H9 (cell line): ENCODE data around the gene SLC24A4. TPM values are rescaled to one million over a fixed set of nuclear protein-coding genes. Genes with fewer than 3 reads are reported as not detected.

Source experiments
- DNase-seq: peaks from one replicate; pipeline ENCODE4 v3.0.0-alpha.2; 2017
- H2AFZ ChIP-seq: one replicate; pipeline ENCODE4 v1.6.1; 2013; ENCODE audit warnings: mild to moderate bottlenecking, low read length, control low read depth, moderate library complexity
- H2AK5ac ChIP-seq: 2 replicates; pipeline ENCODE4 v1.6.1; 2013; ENCODE audit warnings: low read length, control low read depth, mixed read lengths; ENCODE audit not compliant: insufficient read length
- H2BK120ac ChIP-seq: one replicate; pipeline ENCODE4 v1.6.1; 2013; ENCODE audit warnings: low read depth, mild to moderate bottlenecking, low read length, control low read depth, inconsistent platforms; ENCODE audit not compliant: poor library complexity, severe bottlenecking
- H2BK12ac ChIP-seq: 2 replicates; pipeline ENCODE4 v1.6.1; 2013; ENCODE audit warnings: low read length, control low read depth, mixed read lengths, low read depth; ENCODE audit not compliant: insufficient read length
- H2BK15ac ChIP-seq: 2 replicates; pipeline ENCODE4 v1.6.1; 2013; ENCODE audit warnings: low read depth, low read length, control low read depth
- H2BK20ac ChIP-seq: one replicate; pipeline ENCODE4 v1.6.1; 2013; ENCODE audit warnings: low read depth, mild to moderate bottlenecking, low read length, control low read depth, inconsistent platforms; ENCODE audit not compliant: poor library complexity, severe bottlenecking
- H2BK5ac ChIP-seq: 2 replicates; pipeline ENCODE4 v1.6.1; 2013; ENCODE audit warnings: low read length, control low read depth, mixed read lengths; ENCODE audit not compliant: insufficient read length
- H3K14ac ChIP-seq: 2 replicates; pipeline ENCODE4 v1.6.1; 2013; ENCODE audit warnings: low read length, control low read depth; ENCODE audit not compliant: insufficient read depth
- H3K18ac ChIP-seq: 2 replicates; pipeline ENCODE4 v1.6.1; 2013; ENCODE audit warnings: low read depth, mild to moderate bottlenecking, mixed read lengths, low read length, control low read depth; ENCODE audit not compliant: insufficient read length
- H3K23ac ChIP-seq: 2 replicates; pipeline ENCODE4 v1.6.1; 2013; ENCODE audit warnings: low read length, control low read depth, mixed read lengths, low read depth; ENCODE audit not compliant: insufficient read length
- H3K23me2 ChIP-seq: 2 replicates; pipeline ENCODE4 v1.6.1; 2013; ENCODE audit warnings: low read depth, mild to moderate bottlenecking, mixed read lengths, low read length, control low read depth; ENCODE audit not compliant: insufficient read length, poor library complexity, severe bottlenecking
- H3K27ac ChIP-seq: 2 replicates; pipeline ENCODE4 v1.5.1; 2013; ENCODE audit warnings: low read length, control low read depth, mixed read lengths, low read depth; ENCODE audit not compliant: insufficient read length
- H3K27me3 ChIP-seq: 2 replicates; pipeline ENCODE4 v1.6.1; 2013; ENCODE audit warnings: low read length, control low read depth, inconsistent platforms; ENCODE audit not compliant: insufficient read depth
- H3K4ac ChIP-seq: 2 replicates; pipeline ENCODE4 v1.6.1; 2013; ENCODE audit warnings: low read depth, mild to moderate bottlenecking, control low read depth, inconsistent platforms, low read length, moderate library complexity
- H3K4me1 ChIP-seq: 2 replicates; pipeline ENCODE4 v1.6.1; 2013; ENCODE audit warnings: low read length, control low read depth, inconsistent platforms; ENCODE audit not compliant: insufficient read depth
- H3K4me2 ChIP-seq: 2 replicates; pipeline ENCODE4 v1.6.1; 2013; ENCODE audit warnings: low read length, control low read depth, mixed read lengths; ENCODE audit not compliant: insufficient read length, insufficient read depth
- H3K56ac ChIP-seq: 2 replicates; pipeline ENCODE4 v1.6.1; 2013; ENCODE audit warnings: low read depth, mild to moderate bottlenecking, mixed read lengths, low read length, control low read depth; ENCODE audit not compliant: insufficient read length
- H3K79me1 ChIP-seq: 2 replicates; pipeline ENCODE4 v1.6.1; 2013; ENCODE audit warnings: low read depth, mild to moderate bottlenecking, moderate library complexity, low read length, control low read depth, inconsistent platforms; ENCODE audit not compliant: insufficient read depth, poor library complexity, severe bottlenecking
- H3K79me2 ChIP-seq: 2 replicates; pipeline ENCODE4 v1.6.1; 2013; ENCODE audit warnings: low read length, control low read depth, inconsistent platforms; ENCODE audit not compliant: insufficient read depth
- H3K9ac ChIP-seq: 2 replicates; pipeline ENCODE4 v1.6.1; 2013; ENCODE audit warnings: low read length, control low read depth, mixed read lengths; ENCODE audit not compliant: insufficient read length; ENCODE audit errors: extremely low read depth
- H3K9me3 ChIP-seq: one replicate; pipeline ENCODE4 v1.6.1; 2013; ENCODE audit warnings: low read depth, low read length, inconsistent platforms; ENCODE audit not compliant: control insufficient read depth
- H3T11ph ChIP-seq: one replicate; pipeline ENCODE4 v1.6.1; 2013; ENCODE audit warnings: mild to moderate bottlenecking, low read length, control low read depth, inconsistent platforms
- H4K20me1 ChIP-seq: one replicate; pipeline ENCODE4 v1.6.1; 2013; ENCODE audit not compliant: control insufficient read depth, insufficient read length, insufficient read depth
- H4K5ac ChIP-seq: 2 replicates; pipeline ENCODE4 v1.6.1; 2013; ENCODE audit warnings: low read depth, mild to moderate bottlenecking, mixed read lengths, low read length, control low read depth; ENCODE audit not compliant: insufficient read length
- H4K8ac ChIP-seq: replicated peaks from 2 replicates; pipeline ENCODE4 v1.6.1; 2013; ENCODE audit warnings: low read length, control low read depth, mixed read lengths, low read depth; ENCODE audit not compliant: insufficient read length
- H4K91ac ChIP-seq: 2 replicates; pipeline ENCODE4 v1.6.1; 2013; ENCODE audit warnings: low read depth, mild to moderate bottlenecking, moderate library complexity, mixed read lengths, low read length, control low read depth; ENCODE audit not compliant: insufficient read length
- H3K27ac Mint-ChIP-seq, 3 experiments: 2 replicates in 2 of 3; 3 replicates in 1 of 3; pipeline ENCODE4 v1.8.0; 2020 to 2021; ENCODE audit warnings: mixed read lengths in 3 of 3, mild to moderate bottlenecking in 1 of 3, moderate library complexity in 1 of 3
- H3K27me3 Mint-ChIP-seq: 2 replicates; pipeline ENCODE4 v1.8.0; 2021; ENCODE audit warnings: low read depth, mild to moderate bottlenecking, moderate library complexity, mixed read lengths
- H3K36me3 Mint-ChIP-seq, 3 experiments: 2 replicates in 2 of 3; 3 replicates in 1 of 3; pipeline ENCODE4 v1.8.0; 2020 to 2021; ENCODE audit warnings: low read depth in 3 of 3, mixed read lengths in 3 of 3; ENCODE audit not compliant: insufficient read depth in 1 of 3
- H3K4me1 Mint-ChIP-seq, 2 experiments: 2 replicates each; pipeline ENCODE4 v1.8.0; 2020; ENCODE audit warnings: mixed read lengths in 2 of 2
- H3K4me3 Mint-ChIP-seq, 2 experiments: 2 replicates in 1 of 2; 3 replicates in 1 of 2; pipeline ENCODE4 v1.8.0; 2020 to 2021; ENCODE audit warnings: mild to moderate bottlenecking in 2 of 2, mixed read lengths in 2 of 2, moderate library complexity in 1 of 2
- H3K9me3 Mint-ChIP-seq, 2 experiments: 2 replicates in 1 of 2; 3 replicates in 1 of 2; pipeline ENCODE4 v1.8.0; 2020; ENCODE audit warnings: mild to moderate bottlenecking in 2 of 2, mixed read lengths in 2 of 2, moderate library complexity in 1 of 2
- CTCF ChIP-seq: fragments of 200-600 bp; sonication (generic); conservative IDR thresholded peaks from 3 replicates; pipeline ENCODE4 v1.8.0; 2021; ENCODE audit warnings: antibody characterized with exemption, mild to moderate bottlenecking
- WGBS: extraction: QIAGEN DNeasy Blood & Tissue Kit; methylation state at CpG from one replicate; pipeline ENCODE4 v1.1.7; 2013; ENCODE audit warnings: missing lambda C conversion rate, low lambda C conversion rate, mixed read lengths; ENCODE audit not compliant: insufficient read length; ENCODE audit errors: extremely low coverage; 5-methylcytosine and 5-hydroxymethylcytosine counted together
- total RNA-seq: library from RNA; stranded (reverse); gene quantifications from 2 replicates; pipeline ENCODE4 v1.2.1, GENCODE V29; 2021

Gene SLC24A4
- total RNA-seq, 1 experiment from 2014 or later: 0.24 TPM

- DNase-seq: peak; percentile 22
- Histone ChIP-seq H3K27me3 (no peaks in the 10 kb centered on the region), H3K9ac (no peak overlapping the region), H3K4ac (no peak overlapping the region), H2AFZ (no peak overlapping the region), H2BK120ac (no peak overlapping the region), H3K27ac (no peak overlapping the region), H4K91ac (no peak overlapping the region), H2BK15ac (no peak overlapping the region), H3K56ac (no peak overlapping the region), H3K14ac (no peak overlapping the region; the same call in 1 of the 2 replicates), H3K79me2 (no peaks in the 10 kb centered on the region), H3K18ac (no peak overlapping the region), H4K5ac (no peak overlapping the region), H2BK20ac (no peak overlapping the region), H3T11ph (no peak overlapping the region), H3K23me2 (no peaks in the 10 kb centered on the region), H2BK12ac (no peak overlapping the region), H3K4me2 (no peak overlapping the region), H2AK5ac (no peak overlapping the region), H3K79me1 (no peaks in the 10 kb centered on the region), H3K4me1 (peaks cover 2% of the 10 kb centered on the region; the same call in 1 of the 2 replicates), H2BK5ac (no peak overlapping the region), H3K9me3 (no peaks in the 10 kb centered on the region), H4K20me1 (no peaks in the 10 kb centered on the region), H3K23ac (no peak overlapping the region), H4K8ac (no peak overlapping the region)
- H3K9me3 Mint-ChIP-seq: no peaks in the 10 kb centered on the region
- WGBS: no CpG with 5 or more reads among the region's 21 CpGs
- TF ChIP-seq CTCF: no peak
- no peaks in the 10 kb centered on the region for H3K36me3 Mint-ChIP-seq
- no peak overlapping the region for H3K27ac Mint-ChIP-seq
- no peak overlapping the region for H3K4me3 Mint-ChIP-seq
- H3K27me3 Mint-ChIP-seq: peaks cover 43% of the 10 kb centered on the region
- peaks cover 12% of the 10 kb centered on the region in 2 experiments for H3K4me1 Mint-ChIP-seq
These were observed 166.7 kb downstream of the SLC24A4 start for GRCh38 chr14:92489394-92490238.
